GM19240 (cell line): ENCODE data around the gene GSX1.
A peak's percentile ranks its signal among the peaks of the same experiment; 100 is the strongest.

Experiments
- DNase-seq: peaks from one replicate; pipeline ENCODE4 v3.0.0; 2011; ENCODE audit warnings: low spot score; ENCODE audit not compliant: insufficient read length

Gene GSX1

DNA sequence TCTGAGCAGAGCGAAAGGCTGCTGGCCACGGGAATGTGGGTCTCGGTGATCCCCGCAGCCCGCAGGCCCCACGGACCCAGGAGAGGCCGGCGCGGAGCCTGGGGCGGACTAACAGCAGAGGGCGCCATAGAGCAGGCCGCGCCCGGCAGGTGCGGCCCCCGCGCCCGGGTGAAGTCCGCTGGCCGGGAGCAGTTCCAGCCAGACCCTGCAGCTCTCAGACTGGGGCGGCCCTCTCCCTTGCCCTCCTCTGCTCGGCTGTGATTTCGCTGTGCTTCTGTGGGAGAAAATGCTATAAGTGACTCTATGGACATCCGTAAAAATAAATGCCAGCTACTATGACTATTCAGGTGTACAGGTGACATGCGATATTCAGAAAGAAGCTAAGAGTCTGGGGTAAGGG lies 37.7 kb downstream of the GSX1 start:
- DNase-seq, result peak; percentile 54

DNA sequence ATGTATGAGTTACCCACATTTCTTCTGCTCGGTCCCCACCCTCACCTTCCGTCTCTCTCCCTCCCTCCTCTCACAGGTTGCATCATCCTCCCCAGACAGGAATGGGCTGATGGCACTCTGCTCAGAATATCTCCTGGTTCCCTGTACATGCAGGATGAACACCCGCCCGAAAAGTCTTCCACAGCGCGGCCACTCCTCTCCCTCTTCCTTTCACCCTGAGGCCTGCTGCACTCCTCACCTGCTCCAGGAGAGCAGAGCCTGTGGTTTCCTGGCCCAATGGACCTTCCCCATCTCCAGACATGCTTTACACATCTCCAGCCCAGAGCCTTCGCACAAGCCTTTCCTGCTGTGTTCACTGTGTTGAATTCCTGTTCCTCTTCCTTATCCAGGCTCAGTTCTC lies 40.9 kb downstream of the GSX1 start:
- no peak for DNase-seq

DNA sequence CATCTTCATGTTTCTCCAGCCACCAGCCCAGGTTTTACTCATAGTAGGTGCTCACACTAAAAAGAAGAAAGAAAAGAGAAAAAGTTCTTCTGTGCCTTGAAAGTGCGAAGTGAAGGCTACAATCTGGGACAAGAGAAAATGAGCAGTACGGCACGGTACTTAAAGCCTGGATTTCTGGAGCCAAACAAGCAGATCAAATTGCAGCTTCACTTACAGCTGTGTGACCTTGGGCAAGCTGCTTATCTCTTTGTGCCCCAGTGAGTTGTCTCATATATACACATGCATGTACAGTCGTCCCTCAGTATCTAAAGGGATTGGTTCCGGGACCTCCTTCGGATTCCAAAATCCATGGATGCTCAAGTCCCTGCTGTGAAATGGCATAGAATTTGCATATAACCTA lies 41.8 kb downstream of the GSX1 start:
- DNase-seq, result no peak

DNA sequence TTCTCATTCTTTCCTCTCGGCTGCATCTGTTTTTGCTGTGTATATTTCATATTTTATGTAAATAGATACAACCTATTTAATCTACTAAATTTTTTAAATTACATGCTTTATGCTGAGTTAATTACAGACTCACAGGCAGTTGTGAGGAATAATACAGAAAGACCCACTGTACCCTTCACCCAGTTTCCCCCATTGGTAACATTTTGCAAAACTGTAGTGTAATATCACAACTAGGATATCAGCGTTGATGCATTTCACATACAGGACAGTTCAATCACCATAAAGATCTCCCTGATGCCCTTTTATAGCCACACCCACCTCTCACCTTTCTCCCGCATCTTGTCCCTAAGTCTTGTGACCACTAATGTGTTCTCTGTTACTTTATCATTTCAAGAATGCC lies 43.5 kb downstream of the GSX1 start:
- no peak for DNase-seq

DNA sequence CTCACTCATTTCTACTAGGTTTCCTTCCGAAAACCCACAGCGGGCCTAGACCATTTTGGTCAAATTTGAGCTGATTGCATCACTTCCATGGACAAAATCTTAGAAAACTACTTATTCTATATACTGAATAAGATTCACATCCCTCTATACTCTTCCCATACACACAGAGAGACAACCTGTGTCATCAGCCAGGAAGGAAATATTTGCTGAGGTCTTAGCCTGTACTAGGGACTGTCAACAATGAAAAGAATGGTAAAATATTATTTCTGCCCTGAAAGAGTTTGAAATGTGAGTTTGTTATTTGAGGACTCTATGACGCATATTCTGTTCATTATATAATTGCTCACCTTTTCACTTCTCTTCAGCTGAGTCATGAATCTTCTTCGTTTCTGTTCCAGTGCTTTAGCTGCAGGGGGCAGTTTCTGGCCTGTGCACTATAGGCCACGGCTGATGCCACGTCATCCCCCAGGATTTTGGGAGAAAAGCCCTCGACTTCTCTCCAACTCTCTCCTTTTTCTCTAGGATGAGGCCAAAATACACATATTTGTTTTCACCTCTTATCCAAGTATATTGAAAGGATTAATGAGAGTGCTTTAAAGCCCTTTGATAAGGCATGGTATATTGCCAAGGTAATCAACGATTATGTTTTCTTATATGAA lies 47.7 kb downstream of the GSX1 start:
- DNase-seq, result no peak

DNA sequence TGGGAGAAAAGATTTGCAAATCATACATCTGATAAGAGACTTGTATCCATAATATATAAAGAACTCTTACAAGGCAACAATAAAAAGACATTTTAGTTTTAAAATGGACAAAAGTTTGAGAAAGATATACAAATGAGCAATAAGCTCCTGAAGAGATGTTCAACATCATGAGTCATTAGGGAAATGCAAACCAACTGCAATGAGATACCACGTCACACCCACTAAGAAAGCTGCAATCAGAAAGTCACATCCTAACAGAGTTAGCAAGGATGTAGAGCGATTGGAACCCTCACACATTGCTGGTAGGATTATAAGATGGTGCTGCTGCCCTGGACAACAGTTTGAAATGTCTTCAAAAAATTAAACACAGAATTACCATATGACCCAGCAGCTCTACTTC lies 50.3 kb downstream of the GSX1 start:
- no peak for DNase-seq
